ENCODE results near the gene ZSCAN5A. TPM values are rescaled to one million over a fixed set of nuclear protein-coding genes. Genes with fewer than 3 reads are reported as not detected.
"Not testable (repeated sequence)": the region's sequence is repeated elsewhere in the genome, so short reads cannot be mapped to it uniquely, and the experiment has no call there.

The ZSCAN5A gene
- 10 to 100 TPM; 10.2 to 14.1 (median 12.0) TPM for polyA plus RNA-seq (ENCODE audit: insufficient read length in 3 of 3)

- peak; percentile 96 to 99 (median 96) for DNase-seq (ENCODE audit: low read depth in 3 of 3, low spot score in 2 of 3)
These were observed at the start of gene ZSCAN5A for GRCh38 chr19:56314381-56315076. Gene ZSCAN5A, minus strand, starts transcription at chr19:56314839. Its CDS starts 89,793 bp downstream, at chr19:56225046.

- no peak for DNase-seq (ENCODE audit: low read depth in 3 of 3, low spot score in 2 of 3)
These were observed 46.2 kb upstream of the ZSCAN5A start for GRCh38 chr19:56360841-56361240.

DNA sequence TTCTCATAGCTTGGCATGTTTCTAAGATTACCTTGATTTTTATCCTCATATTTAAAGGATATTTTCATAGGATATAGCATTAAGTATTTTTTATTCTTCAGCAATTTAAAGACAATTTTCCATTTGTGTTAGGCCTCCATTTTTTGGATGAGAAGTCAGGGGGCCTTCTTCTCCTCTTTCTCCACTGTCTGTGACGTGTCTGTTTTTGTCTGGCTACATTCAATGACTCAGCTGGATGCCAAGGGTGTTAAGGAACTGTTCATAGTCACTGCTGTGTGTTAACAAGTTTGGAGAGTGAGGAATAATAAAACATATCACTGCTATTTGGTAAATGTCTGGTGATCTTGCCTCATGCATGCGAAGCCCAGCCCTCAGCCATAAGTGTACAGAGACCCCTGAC lies 42.3 kb upstream of the ZSCAN5A start:
- no peak for DNase-seq (ENCODE audit: low read depth in 3 of 3, low spot score in 2 of 3)

GRCh38 chr19:56355517-56355916 lies 40.9 kb upstream of the ZSCAN5A start:
- DNase-seq (ENCODE audit: low read depth in 3 of 3, low spot score in 2 of 3) = no peak

DNA sequence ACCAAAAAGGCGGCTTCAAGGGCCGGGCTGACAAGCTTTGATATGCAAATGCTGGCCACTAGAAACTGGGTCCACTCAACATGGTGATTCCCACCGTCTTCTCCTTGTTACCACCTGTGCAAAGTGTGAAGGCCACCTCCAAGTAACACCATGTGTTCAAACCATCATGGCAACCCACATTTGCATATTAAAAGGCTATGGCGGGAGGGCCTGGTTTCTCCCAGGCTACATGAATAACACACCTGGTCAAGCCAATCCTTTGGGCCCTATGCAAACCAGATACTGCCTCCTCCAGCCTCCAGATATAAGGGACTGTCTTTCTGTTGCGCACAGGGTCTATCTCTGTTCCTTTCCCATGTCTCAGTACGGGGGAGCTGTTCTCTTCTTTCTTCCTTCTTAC lies 36.6 kb upstream of the ZSCAN5A start:
- DNase-seq (ENCODE audit: low read depth in 3 of 3, low spot score in 2 of 3) = no peak

GRCh38 chr19:56350416-56351045 lies 35.9 kb upstream of the ZSCAN5A start:
- DNase-seq (ENCODE audit: low read depth in 3 of 3, low spot score in 2 of 3) = no peak

- DNase-seq (ENCODE audit: low read depth in 3 of 3, low spot score in 2 of 3) = no peak
These were observed 33.7 kb upstream of the ZSCAN5A start for GRCh38 chr19:56348289-56348877.

- DNase-seq (ENCODE audit: low read depth in 3 of 3, low spot score in 2 of 3) = no peak
These were observed 32.6 kb upstream of the ZSCAN5A start for GRCh38 chr19:56347163-56347778.

DNA sequence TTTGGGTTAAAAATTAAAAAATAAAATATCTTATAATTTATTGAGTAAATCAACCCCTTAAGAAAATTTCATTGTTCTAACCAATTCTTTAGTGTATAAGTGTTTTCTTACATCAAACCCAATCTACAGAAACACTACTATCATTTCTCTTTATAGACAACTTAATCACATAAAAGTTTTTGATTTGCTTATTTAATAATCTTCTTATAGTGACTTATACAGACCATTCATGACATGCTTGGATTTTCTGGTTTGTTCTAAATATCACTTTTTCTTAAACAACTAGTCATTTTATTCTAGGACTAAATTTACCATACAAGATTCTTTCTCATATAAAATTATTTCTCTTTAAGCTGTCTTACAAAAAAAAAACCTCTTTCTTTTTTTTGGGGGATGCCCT lies 27.3 kb upstream of the ZSCAN5A start:
- no peak for DNase-seq (ENCODE audit: low read depth in 3 of 3, low spot score in 2 of 3)

DNA sequence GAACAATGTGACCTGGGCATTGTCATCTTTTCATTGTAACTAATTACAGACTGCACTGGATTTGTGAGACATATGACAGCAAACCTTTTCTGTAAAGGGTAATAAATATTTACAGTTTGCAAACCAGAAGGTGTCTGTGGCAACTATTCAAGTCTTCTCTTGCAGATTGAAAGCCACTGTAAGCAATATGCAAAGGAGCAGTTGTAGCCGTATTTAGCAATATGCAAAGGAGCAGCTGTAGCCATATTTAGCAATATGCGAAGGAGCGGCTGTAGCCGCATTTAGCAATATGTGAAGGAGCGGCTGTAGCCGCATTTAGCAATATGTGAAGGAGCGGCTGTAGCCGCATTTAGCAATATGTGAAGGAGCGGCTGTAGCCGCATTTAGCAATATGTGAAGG lies 24.4 kb upstream of the ZSCAN5A start:
- not testable (repeated sequence) for DNase-seq (ENCODE audit: low read depth in 3 of 3, low spot score in 2 of 3)

- DNase-seq (ENCODE audit: low read depth in 3 of 3, low spot score in 2 of 3) = not testable (repeated sequence)
These were observed 22.4 kb upstream of the ZSCAN5A start for GRCh38 chr19:56337077-56337476.

GRCh38 chr19:56335371-56335770 lies 20.7 kb upstream of the ZSCAN5A start:
- not testable (repeated sequence) for DNase-seq (ENCODE audit: low read depth in 3 of 3, low spot score in 2 of 3)

GRCh38 chr19:56333506-56333905 lies 18.9 kb upstream of the ZSCAN5A start:
- DNase-seq (ENCODE audit: low read depth in 3 of 3, low spot score in 2 of 3) = no peak

- DNase-seq (ENCODE audit: low read depth in 3 of 3, low spot score in 2 of 3) = no peak
These were observed 18.1 kb upstream of the ZSCAN5A start for GRCh38 chr19:56332695-56333094.

- no peak for DNase-seq (ENCODE audit: low read depth in 3 of 3, low spot score in 2 of 3)
These were observed 9.8 kb upstream of the ZSCAN5A start for GRCh38 chr19:56324436-56324835.

DNA sequence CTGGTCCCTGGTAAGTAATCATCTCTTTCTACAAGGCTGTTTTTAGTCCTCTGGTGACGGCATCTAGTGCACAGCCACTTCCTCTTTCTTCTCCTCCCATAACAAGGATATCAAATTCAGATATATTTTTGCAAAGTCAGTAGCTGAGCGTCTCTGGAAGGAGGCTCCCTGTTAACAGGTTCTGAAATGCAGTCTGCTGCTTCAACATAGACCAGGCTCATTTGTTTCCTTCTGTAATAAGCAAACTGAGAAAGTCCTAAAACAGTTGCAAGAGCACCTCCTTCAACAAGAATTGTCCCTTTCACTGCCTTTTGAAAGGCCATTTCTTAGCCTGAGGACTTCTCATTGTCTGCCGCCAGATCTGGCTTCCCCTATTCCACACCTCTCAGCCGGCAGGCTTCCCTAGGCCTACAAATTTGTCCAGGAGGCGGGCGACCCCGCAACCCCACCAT lies 7.4 kb upstream of the ZSCAN5A start:
- no peak for DNase-seq (ENCODE audit: low read depth in 3 of 3, low spot score in 2 of 3)

- no peak for DNase-seq (ENCODE audit: low read depth in 3 of 3, low spot score in 2 of 3)
These were observed 6.8 kb upstream of the ZSCAN5A start for GRCh38 chr19:56321254-56321988.

DNA sequence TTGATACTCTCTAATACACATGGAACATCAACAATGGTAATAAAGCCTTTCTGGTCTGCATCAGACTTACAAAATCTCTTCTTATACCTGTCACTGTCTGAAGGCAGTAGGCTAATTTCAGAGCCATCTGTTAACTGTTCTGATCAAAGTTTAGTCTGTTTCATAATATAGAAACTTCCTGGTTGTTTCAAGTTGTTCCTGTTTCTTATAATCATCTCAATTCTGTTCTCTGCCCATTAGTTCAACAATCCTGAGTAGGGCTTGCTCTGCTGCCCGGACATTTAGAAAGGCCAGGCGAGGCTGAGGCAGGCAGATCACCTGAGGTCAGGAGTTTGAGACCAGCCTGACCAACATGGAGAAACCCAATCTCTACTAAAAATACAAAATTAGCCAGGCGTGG lies 5.4 kb upstream of the ZSCAN5A start:
- DNase-seq (ENCODE audit: low read depth in 3 of 3, low spot score in 2 of 3) = no peak

- DNase-seq (ENCODE audit: low read depth in 3 of 3, low spot score in 2 of 3) = no peak
These were observed 3.1 kb upstream of the ZSCAN5A start for GRCh38 chr19:56317749-56318148.

- DNase-seq (ENCODE audit: low read depth in 3 of 3, low spot score in 2 of 3) = no peak
These were observed 2.1 kb upstream of the ZSCAN5A start for GRCh38 chr19:56316728-56317127.
